HepG2 (cell line): Measurements from ENCODE around the gene SDK1. TPM values are rescaled to one million over a fixed set of nuclear protein-coding genes. Genes with fewer than 3 reads are reported as not detected.
"Not testable (repeated sequence)": the region's sequence is repeated elsewhere in the genome, so short reads cannot be mapped to it uniquely, and the experiment has no call there.

Experiments used
- ATAC-seq: fragments of 200-7000 bp; cut with Tn5 transposase; 3 replicates; pipeline ENCODE4 v1.9.1; 2020; ENCODE audit warnings: mild to moderate bottlenecking, moderate library complexity
- BruUV-seq: library from RNA; stranded (reverse); fragments of 400-500 nt; replicated peaks from 2 replicates; lab custom pipeline; 2021; lab: Mats Ljungman, UMichigan
- CTCF ChIA-PET: fragments of 300-600 bp; formaldehyde crosslinking; extraction: SDS; loops from one replicate; lab custom pipeline; 2021; ENCODE audit warnings: low total read pairs, inconsistent platforms, low intra/inter-chr PET ratio; lab: Yijun Ruan, JAX
- POLR2A ChIA-PET: fragments of 350-600 bp; sonication (Branson Sonifier 250); formaldehyde crosslinking; loops from one replicate; lab custom pipeline; 2020; ENCODE audit warnings: antibody characterized with exemption, inconsistent platforms; lab: Yijun Ruan, JAX
- DNase-seq: peaks from one replicate; pipeline ENCODE4 v3.0.0-alpha.2; 2015; ENCODE audit warnings: low spot score
- FAIRE-seq: peaks from 3 replicates; lab custom pipeline; 2011; peaks lifted over from hg19 to GRCh38; lab: Jason Lieb, UNC
- H2AFZ ChIP-seq: one replicate; pipeline ENCODE4 v1.6.1; 2011; ENCODE audit warnings: low read length, inconsistent platforms
- H3K27ac ChIP-seq: fragments of 300-600 bp; 3 replicates; pipeline ENCODE4 v1.8.0; 2011; ENCODE audit warnings: mixed run types, mild to moderate bottlenecking, mixed read lengths, low read length, inconsistent platforms; ENCODE audit not compliant: insufficient read depth; ENCODE audit errors: extremely low read length
- H3K27me3 ChIP-seq, 2 experiments: fragments of 200-600 bp in 1 of 2; 2 replicates in 1 of 2; 3 replicates in 1 of 2; pipeline versions ENCODE4 v1.6.0 to v1.8.0; 2011; ENCODE audit warnings: low read length in 2 of 2, mild to moderate bottlenecking in 2 of 2, moderate library complexity in 2 of 2, inconsistent platforms in 1 of 2; ENCODE audit not compliant: insufficient read depth in 2 of 2, control insufficient read depth in 1 of 2
- H3K36me3 ChIP-seq, 2 experiments: fragments of 200-600 bp in 1 of 2; replicated peaks in 1 of 2; 2 replicates in 1 of 2; 3 replicates in 1 of 2; pipeline versions ENCODE4 v1.5.1 to v1.8.0; 2011; ENCODE audit warnings: low read length in 2 of 2, inconsistent platforms in 1 of 2; ENCODE audit not compliant: insufficient read depth in 2 of 2, control insufficient read depth in 1 of 2
- H3K4me1 ChIP-seq: 2 replicates; pipeline ENCODE4 v1.5.1; 2012; ENCODE audit warnings: low read length, inconsistent platforms; ENCODE audit not compliant: insufficient read depth
- H3K4me2 ChIP-seq: 2 replicates; pipeline ENCODE4 v1.6.0; 2011; ENCODE audit warnings: low read depth, low read length, inconsistent platforms
- H3K4me3 ChIP-seq, 3 experiments: fragments of 200-600 bp in 1 of 3; sonication (generic), shearing (Covaris generic) in 1 of 3; replicated peaks in 1 of 3; 2 replicates each; pipeline ENCODE4 v1.5.1; 2011 to 2016; ENCODE audit warnings: low read length in 3 of 3, inconsistent platforms in 2 of 3, low read depth in 2 of 3, mild to moderate bottlenecking in 2 of 3, control low read depth in 1 of 3, mixed read lengths in 1 of 3; ENCODE audit not compliant: insufficient read depth in 1 of 3
- H3K79me2 ChIP-seq: one replicate; pipeline ENCODE4 v1.6.1; 2011; ENCODE audit warnings: low read length, inconsistent platforms; ENCODE audit not compliant: insufficient read depth
- H3K9ac ChIP-seq: 2 replicates; pipeline ENCODE4 v1.6.0; 2011; ENCODE audit warnings: mild to moderate bottlenecking, low read depth, low read length, inconsistent platforms; ENCODE audit not compliant: insufficient read depth
- H3K9me3 ChIP-seq: 2 replicates; pipeline ENCODE4 v1.5.1; 2012; ENCODE audit warnings: mild to moderate bottlenecking, low read length
- H4K20me1 ChIP-seq: 2 replicates; pipeline ENCODE4 v1.6.0; 2011; ENCODE audit warnings: inconsistent platforms, mild to moderate bottlenecking, low read length, moderate library complexity; ENCODE audit not compliant: insufficient read depth
- E2F2 ChIP-seq: sonication (generic); formaldehyde crosslinking; IDR thresholded peaks from 2 replicates; pipeline ENCODE4 v1.4.0; 2020; ENCODE audit warnings: missing genetic modification reagents, borderline replicate concordance
- HOXA5 ChIP-seq: sonication (generic); formaldehyde crosslinking; IDR thresholded peaks from 2 replicates; pipeline ENCODE4 v1.4.0; 2020; ENCODE audit warnings: missing genetic modification reagents
- MNT ChIP-seq: fragments of 450-650 bp; IDR thresholded peaks from 2 replicates; pipeline ENCODE4 v1.6.1; 2016
- ZBTB10 ChIP-seq: sonication (generic); formaldehyde crosslinking; IDR thresholded peaks from 2 replicates; pipeline ENCODE4 v1.4.0; 2020; ENCODE audit warnings: missing genetic modification reagents, borderline replicate concordance
- ZNF792 ChIP-seq: IDR thresholded peaks from 2 replicates; pipeline ENCODE4 v1.6.1; 2016
- WGBS: methylation state at CpG from one replicate; pipeline ENCODE4 v1.1.6; 2017; ENCODE audit warnings: low lambda C conversion rate; 5-methylcytosine and 5-hydroxymethylcytosine counted together
- in situ Hi-C: cut with HindIII; loops from 2 replicates; pipeline ENCODE4 v1.10.0; 2017; ENCODE audit warnings: low pct_unique_long_range_greater_than_20kb; ENCODE audit not compliant: extremely low pct_ligation_motif_present
- intact Hi-C: fragments of 100-400 bp; cut with micrococcal nuclease; formaldehyde crosslinking; loops from one replicate; pipeline ENCODE4 v1.10.0; 2022; ENCODE audit not compliant: unreplicated experiment
- polyA plus RNA-seq, 8 experiments: library from polyadenylated mRNA; depleted of rRNA in 3 of 8; stranded (reverse) in 7 of 8; unstranded in 1 of 8; fragments of >200 nt; fragmentation: Illumina TruSeq in 4 of 8; extraction: Trizol in 4 of 8; gene quantifications; 2 replicates each; pipeline versions ENCODE4 v1.2.1 to v1.2.3, GENCODE V29; 2011 to 2016; ENCODE audit warnings: low read depth in 4 of 8, missing spikeins in 1 of 8, mixed read lengths in 1 of 8; ENCODE audit not compliant: insufficient read depth in 1 of 8
- total RNA-seq, 5 experiments: library from RNA; depleted of rRNA; stranded (reverse); fragments of >200 nt; fragmentation: Illumina TruSeq; extraction: Trizol; gene quantifications; 2 replicates each; pipeline ENCODE4 v1.2.3, GENCODE V29; 2016; ENCODE audit warnings: low read depth in 1 of 5

The SDK1 gene
- total and polyA plus RNA-seq, 2 of the 13 experiments (the other 11 are each of a cell fraction or from before 2014, with no cell fraction given): 0.35 to 2.4 TPM

GRCh38 chr7:3961857-3962503 lies 660.9 kb downstream of the SDK1 start (continued):
- TF ChIP-seq ZBTB10 (CRISPR knock-in tag): no peak
- no peak for TF ChIP-seq ZNF792 (CRISPR knock-in tag)
- TF ChIP-seq HOXA5 (CRISPR knock-in tag): no peak
- TF ChIP-seq MNT: peak; percentile 96
- no peak for TF ChIP-seq E2F2
- TF ChIP-seq, all 625 proteins: peak for 2

- POLR2A ChIA-PET, H3K27ac ChIP-seq, H2AFZ ChIP-seq, BruUV-seq, H3K36me3 ChIP-seq, H3K9ac ChIP-seq, in situ Hi-C loops, CTCF ChIA-PET, H4K20me1 ChIP-seq, FAIRE-seq, ATAC-seq, H3K4me1 ChIP-seq, H3K4me3 ChIP-seq, H3K4me2 ChIP-seq, H3K27me3 ChIP-seq, H3K9me3 ChIP-seq, DNase-seq, H3K79me2 ChIP-seq, intact Hi-C loops: not testable (repeated sequence)
- WGBS: 100% methylated on average over 1 of the region's 11 CpGs
Observed at GRCh38 chr7:3963768-3964167, 662.7 kb downstream of the SDK1 start.
